Neural progenitor cell (in vitro differentiated cells): ENCODE results near the gene LRRC18.

Experiments
- EZH2 ChIP-seq: fragments of 200-600 bp; sonication (generic); IDR thresholded peaks from 2 replicates; pipeline ENCODE4 v1.6.1; 2017; ENCODE audit warnings: antibody characterized with exemption, mild to moderate bottlenecking, moderate library complexity
- EZH2phosphoT487 ChIP-seq: fragments of 200-600 bp; sonication (generic); IDR thresholded peaks from 2 replicates; pipeline ENCODE4 v1.6.1; 2017; ENCODE audit warnings: antibody characterized with exemption
- TF ChIP-seq, protein P1 (sequence below): fragments of 200-600 bp; sonication (generic); IDR thresholded peaks from 2 replicates; pipeline ENCODE4 v1.5.1; 2017; ENCODE audit warnings: antibody characterized with exemption, mild to moderate bottlenecking

DNA sequence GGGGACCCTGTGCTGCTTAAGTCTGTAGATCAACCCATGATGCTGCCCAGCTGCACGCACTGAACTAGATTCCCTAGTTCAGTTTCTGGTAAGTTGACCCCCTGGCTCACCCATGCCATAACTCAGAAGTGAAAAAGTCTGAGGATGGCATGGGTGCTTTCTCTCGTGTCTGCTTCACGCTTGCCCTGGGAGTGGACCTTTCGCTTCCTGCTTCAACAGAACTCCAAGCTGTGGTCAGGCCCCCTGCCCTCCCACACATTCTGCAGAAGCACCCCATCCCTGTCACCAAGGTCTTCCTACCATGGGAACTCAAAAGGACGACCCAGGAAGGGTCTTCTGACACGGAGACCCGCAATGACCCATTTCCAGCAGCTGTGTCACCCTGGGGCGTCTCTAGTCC lies 39.9 kb downstream of the LRRC18 start:
- TF ChIP-seq, protein P1, sequence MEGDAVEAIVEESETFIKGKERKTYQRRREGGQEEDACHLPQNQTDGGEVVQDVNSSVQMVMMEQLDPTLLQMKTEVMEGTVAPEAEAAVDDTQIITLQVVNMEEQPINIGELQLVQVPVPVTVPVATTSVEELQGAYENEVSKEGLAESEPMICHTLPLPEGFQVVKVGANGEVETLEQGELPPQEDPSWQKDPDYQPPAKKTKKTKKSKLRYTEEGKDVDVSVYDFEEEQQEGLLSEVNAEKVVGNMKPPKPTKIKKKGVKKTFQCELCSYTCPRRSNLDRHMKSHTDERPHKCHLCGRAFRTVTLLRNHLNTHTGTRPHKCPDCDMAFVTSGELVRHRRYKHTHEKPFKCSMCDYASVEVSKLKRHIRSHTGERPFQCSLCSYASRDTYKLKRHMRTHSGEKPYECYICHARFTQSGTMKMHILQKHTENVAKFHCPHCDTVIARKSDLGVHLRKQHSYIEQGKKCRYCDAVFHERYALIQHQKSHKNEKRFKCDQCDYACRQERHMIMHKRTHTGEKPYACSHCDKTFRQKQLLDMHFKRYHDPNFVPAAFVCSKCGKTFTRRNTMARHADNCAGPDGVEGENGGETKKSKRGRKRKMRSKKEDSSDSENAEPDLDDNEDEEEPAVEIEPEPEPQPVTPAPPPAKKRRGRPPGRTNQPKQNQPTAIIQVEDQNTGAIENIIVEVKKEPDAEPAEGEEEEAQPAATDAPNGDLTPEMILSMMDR = no peak
- TF ChIP-seq EZH2 (no peak), EZH2phosphoT487 (no peak)
